Measurements from ENCODE around the gene NRIP1.

NRIP1 gene

GRCh38 chr21:15003463-15004135 is 61.2 kb downstream of the NRIP1 start:
- no peak for DNase-seq

- DNase-seq, result no peak
Measured at GRCh38 chr21:15001857-15002606, 62.8 kb downstream of the NRIP1 start.

DNA sequence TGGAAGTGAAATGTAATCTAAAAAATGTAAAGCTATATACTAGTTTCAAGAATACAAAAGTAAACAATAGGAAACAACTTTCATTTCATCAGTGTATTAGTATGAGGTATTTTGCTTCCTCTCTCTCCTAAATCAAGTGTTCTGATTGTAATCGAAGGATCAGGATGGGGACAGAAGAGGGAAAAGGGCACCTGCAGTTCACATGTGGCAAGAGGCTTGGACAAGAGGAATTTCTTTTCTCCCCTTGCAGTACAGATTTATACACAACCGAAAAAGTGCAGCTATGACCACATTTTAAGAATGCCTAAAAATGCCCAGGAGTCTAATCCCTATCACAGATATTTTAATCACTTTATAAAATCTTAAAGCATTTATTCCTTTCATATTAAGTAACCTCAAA is 63.7 kb downstream of the NRIP1 start:
- no peak for DNase-seq

DNA sequence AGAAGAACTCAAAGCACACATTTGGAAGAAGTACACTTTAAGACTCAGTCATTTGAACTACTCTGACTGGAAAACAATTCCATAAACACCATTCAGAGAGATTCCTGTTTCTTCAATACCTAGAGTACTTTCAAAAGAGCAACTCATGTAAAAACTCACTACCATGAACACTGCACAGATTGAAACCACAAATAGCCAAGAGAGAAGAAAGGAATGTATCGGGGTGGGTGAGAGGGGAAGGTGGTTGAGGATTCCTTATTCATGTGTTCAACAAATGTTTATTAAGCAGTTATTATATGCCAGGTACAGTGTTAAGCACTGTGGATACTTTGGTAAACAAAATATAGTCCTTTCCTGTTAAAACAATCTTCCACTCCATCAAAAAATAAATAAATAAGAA is 64.7 kb downstream of the NRIP1 start:
- no peak for DNase-seq

GRCh38 chr21:14998784-14999183 is 66.0 kb downstream of the NRIP1 start:
- no peak for DNase-seq

DNA sequence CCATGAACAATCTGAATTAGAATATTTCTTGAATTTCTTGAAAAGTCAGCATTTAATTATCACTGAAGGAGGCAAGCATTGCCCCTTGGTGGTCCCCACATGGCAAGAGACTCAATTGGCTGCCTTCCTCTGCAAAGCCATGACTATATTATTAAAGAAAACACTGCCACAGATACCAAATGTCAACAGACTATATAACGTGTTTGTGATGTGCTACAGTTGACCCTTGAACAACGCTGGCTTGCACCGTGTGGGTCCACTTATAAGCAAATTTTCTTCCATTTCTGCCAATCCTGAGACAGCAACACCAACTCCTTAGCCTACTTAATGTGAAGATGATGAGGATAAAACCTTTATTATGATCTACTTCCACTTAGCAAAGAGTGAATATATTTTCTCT is 66.5 kb downstream of the NRIP1 start:
- no peak for DNase-seq

- DNase-seq, result no peak
Measured at GRCh38 chr21:14995695-14996490, 68.9 kb downstream of the NRIP1 start.

DNA sequence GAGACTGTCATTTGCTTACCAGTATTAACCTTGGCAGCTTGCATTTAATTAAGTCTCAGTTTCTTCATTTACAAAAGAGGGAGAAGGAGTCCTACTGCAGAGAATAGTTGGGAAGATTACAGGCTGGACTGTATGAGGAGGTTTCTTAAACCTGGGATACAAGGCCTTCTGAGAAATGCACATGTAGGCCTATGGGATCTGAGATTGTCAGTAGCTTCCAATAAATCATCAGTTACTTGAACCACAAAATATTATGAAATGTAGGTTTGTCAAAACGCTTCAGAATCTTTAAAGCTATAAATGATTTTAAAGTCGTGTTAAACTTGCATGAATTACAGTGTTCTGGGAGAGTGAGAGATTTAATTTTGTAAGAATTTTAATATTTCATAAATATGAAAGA is 69.6 kb downstream of the NRIP1 start:
- DNase-seq, result no peak

DNA sequence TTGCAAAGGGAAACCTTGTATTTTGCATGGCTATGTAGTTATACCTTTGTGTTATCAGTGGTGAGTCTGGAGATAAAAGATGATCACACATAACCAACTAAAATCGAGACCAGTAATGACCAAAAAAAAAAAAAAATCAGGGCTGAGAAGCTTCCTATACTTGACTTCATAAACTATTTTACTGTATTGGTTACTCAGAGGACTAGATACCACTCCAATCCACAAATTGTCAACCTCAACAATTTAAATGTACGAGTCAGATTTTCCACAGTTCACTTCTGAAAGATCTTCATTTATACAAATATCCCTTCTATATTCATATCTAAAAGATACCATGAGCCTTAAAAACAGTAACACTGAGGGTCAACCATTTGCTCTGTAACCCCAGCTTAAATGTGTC is 71.7 kb downstream of the NRIP1 start:
- DNase-seq, result no peak

DNA sequence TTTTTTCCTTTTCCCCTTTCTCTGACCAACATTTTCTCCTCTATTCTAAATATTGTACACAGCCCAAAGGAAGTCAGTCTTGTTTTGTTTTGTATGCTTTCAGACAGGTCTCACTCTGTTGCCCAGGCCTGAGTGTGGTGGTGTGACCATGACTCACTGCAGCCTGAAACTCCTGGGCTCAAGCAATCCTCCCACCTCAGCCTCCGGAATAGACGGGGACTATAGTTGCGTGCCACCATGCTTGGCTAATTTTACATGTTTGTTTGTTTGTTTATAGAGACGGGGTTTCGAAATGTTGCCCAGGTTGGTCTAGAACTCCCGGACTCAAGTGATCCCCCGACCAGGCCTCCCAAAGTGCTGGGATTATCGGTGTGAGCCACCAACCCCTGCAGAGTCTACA is 72.8 kb downstream of the NRIP1 start:
- no peak for DNase-seq

GRCh38 chr21:14989359-14989758 is 75.4 kb downstream of the NRIP1 start:
- no peak for DNase-seq

GRCh38 chr21:14988760-14989159 is 76.0 kb downstream of the NRIP1 start:
- no peak for DNase-seq

GRCh38 chr21:14987370-14988170 is 77.2 kb downstream of the NRIP1 start:
- no peak for DNase-seq

DNA sequence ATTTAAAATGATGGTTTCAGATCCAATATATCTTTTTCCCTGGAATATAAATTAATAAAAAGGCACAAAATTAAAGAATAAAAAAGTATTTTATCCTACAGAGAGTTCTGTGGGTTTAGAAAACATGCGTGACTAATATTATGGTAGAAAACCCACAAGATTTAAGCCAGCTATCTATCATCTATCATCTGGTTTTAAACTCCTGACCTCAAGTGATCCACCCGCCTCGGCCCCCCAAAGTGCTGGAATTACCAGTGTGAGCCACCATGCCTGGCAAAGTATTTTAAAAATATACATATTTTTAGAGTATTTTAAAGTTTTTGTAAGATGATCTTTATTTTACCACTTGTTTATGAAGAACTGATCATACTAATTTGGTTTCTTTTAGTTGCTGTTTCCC is 79.5 kb downstream of the NRIP1 start:
- no peak for DNase-seq

GRCh38 chr21:14982336-14982735 is 82.5 kb downstream of the NRIP1 start:
- no peak for DNase-seq

GRCh38 chr21:14981246-14981645 is 83.6 kb downstream of the NRIP1 start:
- peak; percentile 18 for DNase-seq

GRCh38 chr21:14979264-14979663 is 85.5 kb downstream of the NRIP1 start:
- no peak for DNase-seq

DNA sequence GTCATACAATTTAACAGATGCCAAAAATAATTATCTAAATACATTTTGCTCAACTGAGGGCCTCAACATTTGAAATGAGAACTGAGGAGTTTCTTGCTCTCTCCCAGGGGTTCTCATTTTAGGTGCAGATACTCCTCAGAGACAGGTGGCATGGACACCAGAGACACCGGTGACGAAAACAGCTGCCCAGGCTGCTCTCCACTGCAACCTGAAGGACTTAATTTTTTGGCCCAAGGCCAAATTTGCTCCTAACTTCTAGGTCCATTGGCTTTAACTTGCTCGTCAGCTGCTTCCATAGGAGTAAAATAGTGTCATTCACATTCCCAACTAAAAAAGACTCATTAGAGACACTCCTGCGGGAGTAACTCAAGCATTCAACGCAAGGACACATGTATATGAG is 87.0 kb downstream of the NRIP1 start:
- DNase-seq, result peak; percentile 83

- DNase-seq, result no peak
Measured at GRCh38 chr21:14975136-14975919, 89.5 kb downstream of the NRIP1 start.

DNA sequence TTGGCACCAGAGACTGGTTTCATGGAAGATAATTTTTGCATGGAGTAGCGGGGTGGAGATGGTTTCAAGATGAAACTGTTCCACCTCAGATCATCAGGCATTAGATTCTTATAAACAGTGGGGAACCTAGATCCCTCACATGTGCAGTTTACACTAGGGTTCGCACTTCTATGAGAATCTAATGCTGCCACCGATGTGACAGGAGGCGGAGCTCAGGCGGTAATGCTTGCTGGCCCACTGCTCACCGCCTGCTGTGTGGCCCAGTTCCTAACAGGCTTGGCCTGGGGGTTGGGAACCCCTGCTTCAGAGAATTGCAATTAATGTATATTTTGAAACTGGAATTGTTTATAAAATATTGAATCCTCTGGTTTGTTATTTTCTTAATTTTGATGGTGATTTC is 92.1 kb downstream of the NRIP1 start:
- DNase-seq, result no peak

DNA sequence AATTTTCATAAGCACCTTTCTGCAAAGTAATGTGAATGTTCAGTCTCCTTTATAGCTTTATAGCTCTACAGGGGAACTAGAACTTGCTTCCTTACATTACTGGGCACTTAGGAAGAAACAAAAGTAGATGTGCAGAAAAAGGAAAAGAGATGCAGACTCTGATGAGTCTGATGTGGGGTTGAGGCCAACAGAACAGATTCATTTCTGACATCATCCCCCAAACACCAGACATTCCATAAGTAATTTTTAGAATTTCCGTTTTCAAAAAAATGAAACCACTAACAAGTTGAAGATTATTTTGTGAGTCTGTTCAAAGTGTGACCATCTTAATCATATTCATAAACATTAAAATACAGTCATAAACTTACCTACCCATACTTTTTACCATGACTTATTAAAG is 96.0 kb downstream of the NRIP1 start:
- no peak for DNase-seq

GRCh38 chr21:14968029-14968428 is 96.8 kb downstream of the NRIP1 start:
- no peak for DNase-seq
